Fibroblast of gingiva (primary cell): ENCODE data around the gene ANO1.

Experiments used
- DNase-seq: peaks from one replicate; pipeline ENCODE4 v3.0.0-alpha.2; 2011; ENCODE audit warnings: low read depth

The ANO1 gene

GRCh38 chr11:70164705-70165104 is 86.6 kb downstream of the ANO1 start:
- DNase-seq, result no peak

GRCh38 chr11:70167120-70167519 is 89.0 kb downstream of the ANO1 start:
- no peak for DNase-seq

- DNase-seq, result no peak
These were observed 89.7 kb downstream of the ANO1 start for GRCh38 chr11:70167723-70168404.

- DNase-seq, result no peak
These were observed 90.3 kb downstream of the ANO1 start for GRCh38 chr11:70168405-70168754.

GRCh38 chr11:70169127-70169526 is 91.0 kb downstream of the ANO1 start:
- no peak for DNase-seq

GRCh38 chr11:70169632-70170031 is 91.5 kb downstream of the ANO1 start:
- DNase-seq, result no peak

GRCh38 chr11:70170596-70171210 is 92.6 kb downstream of the ANO1 start:
- no peak for DNase-seq

GRCh38 chr11:70173018-70173417 is 94.9 kb downstream of the ANO1 start:
- DNase-seq, result no peak

- DNase-seq, result no peak
These were observed 96.6 kb downstream of the ANO1 start for GRCh38 chr11:70174547-70175235.

- no peak for DNase-seq
These were observed 97.2 kb downstream of the ANO1 start for GRCh38 chr11:70175236-70175698.

- no peak for DNase-seq
These were observed 99.0 kb downstream of the ANO1 start for GRCh38 chr11:70176940-70177689.

GRCh38 chr11:70180906-70181305 is 102.8 kb downstream of the ANO1 start:
- no peak for DNase-seq

- DNase-seq, result no peak
These were observed 104.1 kb downstream of the ANO1 start for GRCh38 chr11:70182266-70182665.

GRCh38 chr11:70183032-70183431 is 104.9 kb downstream of the ANO1 start:
- DNase-seq, result no peak

- no peak for DNase-seq
These were observed 105.5 kb downstream of the ANO1 start for GRCh38 chr11:70183483-70184176.

- DNase-seq, result no peak
These were observed 106.3 kb downstream of the ANO1 start for GRCh38 chr11:70184396-70184795.

GRCh38 chr11:70185348-70186055 is 107.4 kb downstream of the ANO1 start:
- no peak for DNase-seq

- no peak for DNase-seq
These were observed 108.3 kb downstream of the ANO1 start for GRCh38 chr11:70186420-70186819.

- DNase-seq, result no peak
These were observed 108.8 kb downstream of the ANO1 start for GRCh38 chr11:70186936-70187335.

GRCh38 chr11:70187771-70188170 is 109.7 kb downstream of the ANO1 start:
- DNase-seq, result no peak

GRCh38 chr11:70189622-70190021 is 111.5 kb downstream of the ANO1 start:
- no peak for DNase-seq
